GM21717 (cell line): Measurements from ENCODE around the gene ZNF772.
A peak's percentile ranks its signal among the peaks of the same experiment; 100 is the strongest.
"Not testable (repeated sequence)": the region's sequence is repeated elsewhere in the genome, so short reads cannot be mapped to it uniquely, and the experiment has no call there.

Experiments used
- ATAC-seq: cut with Tn5 transposase; IDR thresholded peaks from one replicate; pipeline ENCODE4 v1.9.1; 2021; ENCODE audit warnings: mild to moderate bottlenecking, moderate library complexity; ENCODE audit not compliant: unreplicated experiment

Gene ZNF772

GRCh38 chr19:57477191-57478008, at the start of gene ZNF772:
TSS of gene ZNF772 (minus strand) at chr19:57477566. CDS start at chr19:57477309, 257 bp downstream.
- peak; percentile 92 for ATAC-seq

DNA sequence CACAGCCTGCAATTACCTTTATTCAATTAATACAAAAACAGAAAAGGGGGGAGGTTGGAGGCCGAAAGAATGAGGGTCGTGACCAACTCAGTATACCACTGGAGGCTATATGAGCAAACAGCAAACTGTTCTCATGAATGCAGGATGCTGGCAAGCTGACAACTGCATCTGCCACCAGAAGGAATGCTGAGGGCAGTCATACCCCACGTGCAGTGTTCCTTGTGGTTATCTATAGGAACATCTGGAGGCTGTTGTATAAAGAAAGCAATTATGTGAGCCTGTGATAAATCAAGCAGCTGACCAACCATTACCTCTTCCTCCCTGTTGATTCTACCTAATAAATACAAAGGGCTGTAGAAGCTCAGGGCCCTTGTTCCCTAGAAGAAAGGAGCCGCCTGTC, 40.7 kb upstream of the ZNF772 start:
- not testable (repeated sequence) for ATAC-seq

DNA sequence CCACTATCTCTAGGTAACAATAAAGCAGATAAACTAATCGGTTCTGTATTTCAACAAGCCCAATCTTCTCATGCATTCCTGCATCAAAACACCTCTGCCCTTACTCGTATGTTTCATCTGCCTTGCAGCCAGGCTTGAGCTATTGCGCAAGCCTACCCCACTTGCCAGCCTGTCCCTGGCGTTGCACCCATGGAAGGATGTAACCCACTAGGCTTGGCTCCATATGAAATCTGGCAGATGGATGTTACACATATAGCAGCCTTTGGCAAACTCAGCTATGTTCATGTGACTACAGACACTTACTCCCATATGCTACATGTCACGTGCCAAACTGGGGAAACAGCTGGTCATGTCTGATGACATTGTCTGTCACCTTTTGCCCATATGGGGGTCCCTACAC, 37.9 kb upstream of the ZNF772 start:
- ATAC-seq = no peak

DNA sequence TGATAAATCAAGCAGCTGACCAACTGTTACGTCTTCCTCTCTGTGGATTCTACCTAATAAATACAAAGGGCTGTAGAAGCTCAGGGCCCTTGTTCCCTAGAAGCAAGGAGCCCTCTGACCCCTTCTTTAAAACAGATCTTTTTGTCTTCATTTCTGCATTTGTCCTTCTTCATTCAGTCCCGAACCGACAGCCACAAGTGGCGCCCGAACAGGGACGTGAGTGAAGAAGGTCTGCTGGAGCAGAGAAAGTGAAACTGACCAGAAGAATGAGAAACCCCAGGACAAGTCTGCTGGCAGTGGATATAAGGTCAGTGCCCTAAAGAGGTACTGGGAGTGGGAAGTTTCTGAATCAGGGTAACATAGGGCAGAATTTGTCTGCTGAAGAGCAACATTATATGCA, 35.5 kb upstream of the ZNF772 start:
- no peak for ATAC-seq

- ATAC-seq = no peak
Observed at GRCh38 chr19:57511484-57511883, 34.1 kb upstream of the ZNF772 start.

GRCh38 chr19:57506163-57506562, 28.8 kb upstream of the ZNF772 start:
- ATAC-seq = no peak

DNA sequence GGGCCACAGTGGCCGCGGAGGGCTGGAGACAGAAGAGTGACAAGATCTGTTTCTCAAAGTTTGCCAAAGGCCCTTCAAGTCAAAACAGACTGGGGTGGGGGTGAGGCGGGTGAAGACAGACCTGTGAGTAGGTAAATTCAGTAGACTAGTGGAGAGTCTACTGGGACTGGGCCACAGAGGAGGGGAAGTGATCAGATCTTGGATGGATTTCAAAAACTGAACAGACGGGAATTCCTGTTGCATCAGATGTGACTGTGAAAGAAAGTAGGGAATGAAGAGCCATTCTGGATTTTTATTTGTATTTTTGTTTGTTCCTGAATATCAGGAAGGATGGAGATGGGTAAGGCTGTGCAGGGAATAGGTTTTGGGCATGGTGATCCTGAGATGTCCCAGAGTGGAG, 23.0 kb upstream of the ZNF772 start:
- ATAC-seq = not testable (repeated sequence)

GRCh38 chr19:57499680-57500395, 22.5 kb upstream of the ZNF772 start, which contains the start of gene ZNF773:
TSS of gene ZNF773 (plus strand) at chr19:57499938. CDS start at chr19:57500081, 143 bp downstream.
- peak; percentile 98 for ATAC-seq

DNA sequence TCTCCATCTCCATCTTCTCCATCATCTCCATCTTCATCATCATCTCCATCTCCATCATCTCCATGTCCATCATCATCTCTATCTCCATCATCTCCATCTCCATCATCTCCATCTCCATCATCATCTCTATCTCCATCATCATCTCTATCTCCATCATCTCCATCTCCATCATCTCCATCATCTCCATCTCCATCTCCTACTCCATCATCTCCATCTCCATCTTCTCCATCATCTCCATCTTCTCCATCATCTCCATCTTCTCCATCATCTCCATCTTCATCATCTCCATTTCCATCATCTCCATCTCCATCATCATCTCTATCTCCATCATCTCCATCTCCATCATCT, 21.9 kb upstream of the ZNF772 start:
- ATAC-seq = not testable (repeated sequence)

DNA sequence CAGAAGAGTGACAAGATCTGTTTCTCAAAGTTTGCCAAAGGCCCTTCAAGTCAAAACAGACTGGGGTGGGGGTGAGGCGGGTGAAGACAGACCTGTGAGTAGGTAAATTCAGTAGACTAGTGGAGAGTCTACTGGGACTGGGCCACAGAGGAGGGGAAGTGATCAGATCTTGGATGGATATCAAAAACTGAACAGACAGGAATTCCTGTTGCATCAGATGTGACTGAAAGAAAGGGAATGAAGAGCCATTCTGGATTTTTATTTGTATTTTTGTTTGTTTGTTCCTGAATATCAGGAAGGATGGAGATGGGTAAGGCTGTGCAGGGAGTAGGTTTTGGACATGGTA, 10.9 kb upstream of the ZNF772 start:
- not testable (repeated sequence) for ATAC-seq

GRCh38 chr19:57487477-57488298, 10.3 kb upstream of the ZNF772 start, which contains the start of gene ZNF419:
TSS of gene ZNF419 (plus strand) at chr19:57487750. CDS start at chr19:57487951, 201 bp downstream.
- ATAC-seq = peak; percentile 86

DNA sequence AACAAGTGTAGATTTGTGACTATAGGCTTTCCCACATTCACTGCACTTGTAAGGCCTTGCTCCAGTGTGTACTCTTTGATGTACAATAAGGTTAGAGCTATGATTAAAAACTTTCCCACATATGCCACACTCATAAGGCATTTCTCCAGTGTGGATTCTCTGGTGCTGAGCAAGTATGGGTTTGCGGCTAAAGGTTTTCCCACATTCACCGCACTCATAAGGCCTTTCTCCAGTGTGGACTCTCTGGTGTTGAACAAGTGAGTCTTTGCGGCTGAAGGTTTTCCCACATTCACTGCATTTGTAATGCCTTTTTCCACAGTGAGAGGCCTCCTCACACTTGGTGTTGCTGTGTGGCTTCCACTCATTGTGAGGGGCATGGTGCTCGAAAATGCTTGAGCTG, 3.7 kb downstream of the ZNF772 start:
- ATAC-seq = no peak

GRCh38 chr19:57466489-57466888, 10.9 kb downstream of the ZNF772 start:
- ATAC-seq = no peak

DNA sequence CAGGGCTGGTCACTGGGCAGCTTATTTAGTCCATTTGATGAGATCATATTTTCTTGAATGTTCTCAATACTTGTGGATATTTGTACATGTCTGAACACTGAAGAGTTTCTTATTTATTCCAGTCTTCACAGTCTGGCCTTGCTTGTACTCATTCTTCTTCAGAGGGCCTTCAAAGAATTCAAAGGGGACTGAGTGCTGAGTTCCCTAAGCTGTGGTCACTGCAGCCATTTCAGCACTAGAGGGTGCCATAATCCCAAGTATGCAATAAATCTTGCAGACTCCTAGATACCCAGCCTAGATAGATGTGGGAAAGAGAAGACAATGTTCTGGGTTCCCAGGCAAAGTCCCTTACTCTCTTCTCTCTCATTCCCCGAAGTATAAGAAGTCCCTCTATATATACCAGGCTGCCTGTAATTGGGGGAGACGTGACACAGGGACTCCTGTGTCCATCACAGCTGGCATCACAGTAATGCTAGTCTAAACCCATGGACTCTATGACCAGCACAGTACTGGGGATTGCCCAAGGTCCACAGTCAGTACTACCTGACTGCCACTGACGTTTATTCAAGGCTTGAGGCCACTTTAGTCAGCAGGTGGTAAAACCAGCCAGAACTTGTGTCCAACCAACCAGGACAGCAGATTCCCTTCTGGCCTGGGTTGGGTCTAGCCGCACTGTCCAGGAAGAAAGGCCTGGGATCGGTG, 11.5 kb downstream of the ZNF772 start:
- ATAC-seq = no peak

- no peak for ATAC-seq
Observed at GRCh38 chr19:57452307-57452706, 25.1 kb downstream of the ZNF772 start.

- ATAC-seq = no peak
Observed at GRCh38 chr19:57443121-57443696, 34.2 kb downstream of the ZNF772 start.

DNA sequence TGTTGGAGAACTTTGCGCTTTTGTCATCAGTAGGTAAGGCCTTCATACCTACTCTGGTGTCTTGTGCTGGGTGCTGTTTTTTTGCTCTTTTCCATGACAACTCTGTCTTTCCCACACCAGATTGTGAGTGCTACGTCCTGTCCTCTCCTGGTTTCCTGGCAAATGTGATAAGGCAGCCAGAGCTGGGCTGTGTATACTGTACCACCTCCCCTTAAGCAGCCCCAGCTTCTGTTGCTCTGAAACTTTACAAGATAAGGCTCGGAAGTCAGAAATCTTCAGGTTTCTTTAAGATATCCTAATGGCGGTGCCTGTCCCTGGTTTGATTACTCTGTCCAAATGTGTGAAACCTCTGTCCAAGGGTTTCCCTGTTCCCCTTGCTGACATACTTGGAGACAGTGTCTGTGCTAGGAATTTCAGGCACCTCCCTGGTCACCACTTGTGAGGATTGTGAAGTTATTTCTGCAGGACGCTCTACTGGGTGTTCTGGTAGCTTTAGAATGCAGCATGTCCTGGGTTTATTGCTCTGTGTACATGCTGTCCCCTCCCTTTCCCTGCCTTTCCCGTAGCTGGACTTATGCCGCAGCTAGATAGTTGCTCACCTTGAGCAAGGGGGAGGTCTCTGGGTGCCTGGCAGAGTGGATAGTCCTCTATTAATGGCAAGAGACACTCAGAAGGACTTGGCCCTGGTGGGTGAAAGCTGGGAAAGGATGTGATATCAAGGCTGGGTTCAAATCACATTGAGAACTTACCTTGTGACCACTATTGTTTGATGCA, 35.2 kb downstream of the ZNF772 start:
- ATAC-seq = no peak

DNA sequence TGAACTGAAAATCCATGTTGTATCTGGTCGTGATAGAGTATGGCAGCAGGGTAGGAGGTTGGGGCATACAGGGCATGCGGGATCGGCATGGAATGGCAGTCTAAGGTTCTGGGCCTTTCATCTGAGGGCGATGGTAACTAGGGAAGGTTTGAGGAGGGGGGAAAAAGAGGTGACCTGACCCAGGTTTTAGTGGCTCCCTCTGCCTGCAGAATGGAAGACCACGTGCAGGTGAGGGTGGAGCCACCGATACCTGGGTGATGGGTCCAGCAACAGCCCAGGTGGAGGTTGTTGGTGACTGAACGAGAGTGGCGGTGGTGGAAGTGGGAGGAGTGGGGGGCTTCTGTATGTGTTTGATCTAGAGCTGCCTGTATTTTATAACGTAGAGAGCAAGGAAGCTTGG, 38.4 kb downstream of the ZNF772 start:
- ATAC-seq = no peak

GRCh38 chr19:57437931-57438330, 39.4 kb downstream of the ZNF772 start:
- ATAC-seq = no peak

- ATAC-seq = no peak
Observed at GRCh38 chr19:57436417-57436816, 40.9 kb downstream of the ZNF772 start.
